Suprapubic skin (tissue), 4 donors: ENCODE measurements around the gene ABCD4.

Source experiments
- CTCF ChIP-seq, 2 donors: fragments of 200-600 bp in 1 of 2; fragments of 450-650 bp in 1 of 2; sonication (generic) in 1 of 2; IDR thresholded peaks; one replicate each; pipeline ENCODE4 v1.5.1; 2016 to 2019; ENCODE audit warnings: antibody characterized with exemption in 2 of 2, mild to moderate bottlenecking in 1 of 2, moderate library complexity in 1 of 2
- EP300 ChIP-seq: sonication (generic); formaldehyde crosslinking; IDR thresholded peaks from one replicate; pipeline ENCODE4 v1.6.1; 2017; ENCODE audit warnings: antibody characterized with exemption
- POLR2A ChIP-seq, 2 donors: fragments of 450-650 bp; IDR thresholded peaks; one replicate each; pipeline ENCODE4 v1.6.1; 2017; ENCODE audit warnings: antibody characterized with exemption in 2 of 2, mild to moderate bottlenecking in 2 of 2, moderate library complexity in 2 of 2
- POLR2AphosphoS5 ChIP-seq, 3 donors: sonication (generic); formaldehyde crosslinking; IDR thresholded peaks; one replicate each; pipeline ENCODE4 v1.6.1; 2017; ENCODE audit warnings: antibody characterized with exemption in 3 of 3

GRCh38 chr14:74292061-74292460 is 10.7 kb downstream of the ABCD4 start:
- TF ChIP-seq POLR2A (IDR thresholded peaks at IDR 0.05) (no peak), CTCF (IDR thresholded peaks at IDR 0.05) (no peak), EP300 (no peak), POLR2AphosphoS5 (IDR thresholded peaks at IDR 0.05) (no peak)
